H54 (cell line): Measurements from ENCODE around the gene TUSC2.
"Not testable (repeated sequence)": the region's sequence is repeated elsewhere in the genome, so short reads cannot be mapped to it uniquely, and the experiment has no call there.

Source experiments
- DNase-seq: peaks from one replicate; pipeline ENCODE4 v3.0.0; 2011; ENCODE audit warnings: low spot score, mixed read lengths; ENCODE audit not compliant: insufficient read length
- FAIRE-seq: peaks from 3 replicates; lab custom pipeline; 2011; peaks lifted over from hg19 to GRCh38; lab: Jason Lieb, UNC
- POLR2A ChIP-seq: IDR thresholded peaks from 2 replicates; pipeline ENCODE4 v1.6.1; 2011; ENCODE audit warnings: low read depth, mild to moderate bottlenecking, low read length

The TUSC2 gene

DNA sequence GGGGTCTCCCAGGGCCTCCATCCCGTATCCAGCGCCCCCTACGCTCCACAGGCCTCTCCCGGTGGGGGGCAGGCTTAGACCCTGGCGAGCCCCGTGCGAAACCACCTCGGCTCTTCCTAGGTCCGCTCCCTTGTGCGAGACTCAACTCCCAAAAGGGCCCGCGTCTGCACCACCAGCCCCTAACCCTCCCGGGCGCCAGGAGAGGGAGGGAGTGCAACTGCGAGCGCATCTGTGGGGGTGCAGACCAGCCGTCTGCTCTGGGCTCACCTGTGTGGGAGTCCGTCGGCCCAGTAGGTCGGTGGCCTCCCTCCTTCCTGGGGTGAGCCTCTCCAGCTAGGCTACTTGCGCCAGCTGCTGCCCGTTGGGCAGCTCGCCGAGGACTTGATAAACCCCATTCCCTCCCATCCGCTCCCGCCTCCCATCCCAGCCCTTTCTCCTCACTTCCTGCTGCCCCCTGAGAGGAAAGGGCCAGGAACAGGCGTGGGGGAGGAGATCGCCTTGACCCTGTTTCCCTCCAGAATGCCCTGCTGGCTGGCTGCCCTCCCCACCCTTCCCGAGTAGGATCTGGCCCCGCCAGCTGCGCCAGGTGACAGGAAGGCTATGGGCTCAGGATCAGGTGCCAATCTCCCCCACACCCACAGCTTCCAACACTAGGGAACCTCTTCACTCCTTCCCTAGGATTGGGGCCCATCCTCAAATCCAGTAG lies 5.5 kb downstream of the TUSC2 start, which contains the start of gene HYAL2:
Gene HYAL2, minus strand, starts transcription at position 360 of the 706 bp plus-strand sequence. CDS start 2,256 bp downstream, outside the sequence.
- no peak for FAIRE-seq
- no peak for TF ChIP-seq POLR2A
- DNase-seq: no peak

GRCh38 chr3:50322115-50322385 lies 6.0 kb downstream of the TUSC2 start:
- no peak for FAIRE-seq
- no peak for TF ChIP-seq POLR2A

GRCh38 chr3:50321336-50322114 lies 6.5 kb downstream of the TUSC2 start:
- DNase-seq: peak; percentile 81
- no peak for FAIRE-seq
- TF ChIP-seq POLR2A: peak; percentile 73

More at GRCh38 chr3:50322115-50322385, 6.0 kb downstream of the TUSC2 start:
- DNase-seq: no peak

GRCh38 chr3:50320853-50321335 lies 7.1 kb downstream of the TUSC2 start:
- DNase-seq: no peak
- FAIRE-seq: no peak
- TF ChIP-seq POLR2A: no peak

GRCh38 chr3:50319894-50320625 lies 8.0 kb downstream of the TUSC2 start:
- FAIRE-seq: no peak
- no peak for TF ChIP-seq POLR2A
- DNase-seq: no peak

GRCh38 chr3:50319181-50319893 lies 8.7 kb downstream of the TUSC2 start:
- DNase-seq (no peak), FAIRE-seq (no peak)
- no peak for TF ChIP-seq POLR2A

DNA sequence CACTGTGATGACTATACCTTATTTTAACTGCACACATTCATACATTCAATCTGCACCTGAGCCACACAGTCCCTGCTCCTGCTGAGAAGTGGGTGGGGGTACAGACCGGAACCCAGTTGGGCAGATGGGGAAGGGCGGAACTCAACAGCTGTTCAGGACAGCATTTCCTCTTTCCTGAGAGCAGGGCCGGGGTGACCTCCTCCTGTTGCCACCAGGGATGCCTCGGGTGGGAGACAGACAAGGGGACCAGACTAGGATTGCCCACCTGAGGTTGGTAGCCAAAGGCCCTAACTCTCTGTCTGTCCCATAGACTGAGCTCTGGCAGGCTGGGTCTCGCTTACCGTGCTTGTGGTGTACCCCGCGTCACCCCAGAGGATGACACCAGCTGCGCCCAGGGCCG lies 9.4 kb downstream of the TUSC2 start:
- DNase-seq: no peak
- no peak for FAIRE-seq
- TF ChIP-seq POLR2A: no peak

- no peak for TF ChIP-seq POLR2A
- DNase-seq (no peak), FAIRE-seq (no peak)
These were observed 9.9 kb downstream of the TUSC2 start for GRCh38 chr3:50318163-50318562.

- TF ChIP-seq POLR2A: no peak
- FAIRE-seq: no peak
- DNase-seq: no peak
These were observed 10.7 kb downstream of the TUSC2 start for GRCh38 chr3:50317300-50317699.

GRCh38 chr3:50316657-50317242 lies 11.3 kb downstream of the TUSC2 start:
- DNase-seq (peak; percentile 94), FAIRE-seq (peak; percentile 73)
- no peak for TF ChIP-seq POLR2A

DNA sequence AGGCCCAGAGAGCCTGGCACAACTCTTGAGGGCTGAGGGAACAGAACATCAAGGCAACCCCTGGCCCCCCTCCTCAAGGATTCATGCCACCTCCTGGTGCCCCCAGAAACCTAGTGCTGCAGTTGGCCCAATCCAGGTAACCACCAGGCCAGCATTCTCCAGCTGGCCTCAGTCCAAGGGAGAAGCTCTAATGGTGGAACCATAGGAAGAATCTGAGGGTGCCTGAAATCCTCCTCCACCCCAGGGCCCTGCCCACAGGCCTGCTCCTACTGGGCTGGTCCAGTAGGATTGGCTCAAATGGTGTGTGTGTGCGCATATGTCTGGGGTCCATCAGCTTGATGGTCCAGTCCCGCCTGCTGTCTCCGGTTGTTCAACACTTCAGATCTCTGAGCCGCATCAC lies 13.2 kb downstream of the TUSC2 start:
- FAIRE-seq: no peak
- TF ChIP-seq POLR2A: no peak
- no peak for DNase-seq

DNA sequence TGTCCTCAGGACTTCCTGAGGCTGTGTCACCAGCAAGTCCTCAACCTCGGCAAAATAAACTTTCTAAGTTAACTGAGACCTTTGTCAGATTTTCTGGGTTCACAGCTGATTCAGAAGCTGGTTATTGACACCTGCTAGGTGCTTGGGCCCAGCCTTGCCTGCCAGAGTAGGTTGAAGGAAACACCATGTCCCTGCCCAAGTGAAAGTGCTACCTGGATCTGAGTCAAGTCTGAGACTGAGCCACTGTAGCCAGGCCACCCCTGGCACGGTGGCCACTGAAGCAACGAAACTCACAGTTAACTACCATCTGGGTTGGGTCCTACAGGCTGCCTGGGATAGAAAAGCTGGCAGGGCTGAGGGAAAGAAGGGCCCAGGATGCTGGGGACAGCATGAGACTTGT lies 13.7 kb downstream of the TUSC2 start:
- DNase-seq (no peak), FAIRE-seq (no peak)
- TF ChIP-seq POLR2A: no peak

DNA sequence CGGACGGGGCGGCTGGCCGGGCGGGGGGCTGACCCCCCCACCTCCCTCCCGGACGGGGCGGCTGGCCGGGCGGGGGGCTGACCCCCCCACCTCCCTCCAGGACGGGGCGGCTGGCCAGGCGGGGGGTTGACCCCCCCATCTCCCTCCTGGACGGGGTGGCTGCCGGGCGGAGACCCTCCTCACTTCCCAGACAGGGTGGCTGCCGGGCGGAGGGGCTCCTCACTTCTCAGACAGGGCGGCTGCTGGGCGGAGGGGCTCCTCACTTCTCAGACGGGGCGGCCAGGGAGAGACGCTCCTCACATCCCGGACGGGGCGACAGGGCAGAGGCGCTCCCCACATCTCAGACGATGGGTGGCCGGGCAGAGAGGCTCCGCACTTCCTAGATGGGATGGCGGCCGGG lies 16.0 kb downstream of the TUSC2 start:
- not testable (repeated sequence) for FAIRE-seq, DNase-seq

- no peak for DNase-seq
- no peak for TF ChIP-seq POLR2A
- no peak for FAIRE-seq
These were observed 23.4 kb downstream of the TUSC2 start for GRCh38 chr3:50304601-50305000.
